HL-60/S4 (cell line): ENCODE measurements around the gene HPCAL1.
"Not testable (repeated sequence)": the region's sequence is repeated elsewhere in the genome, so short reads cannot be mapped to it uniquely, and the experiment has no call there.

Source experiments
- in situ Hi-C: fragments of 300-500 bp; cut with MboI; formaldehyde crosslinking; loops from 2 replicates; pipeline ENCODE4 v1.14.3; 2022; ENCODE audit warnings: low sequenced_read_pairs

HPCAL1 gene

GRCh38 chr2:10283106-10284062 lies 19.3 kb upstream of the HPCAL1 start:
- in situ Hi-C loops = no loop called here

GRCh38 chr2:10284108-10284870 lies 18.4 kb upstream of the HPCAL1 start:
- in situ Hi-C loops = no loop called here

GRCh38 chr2:10285191-10285555 lies 17.5 kb upstream of the HPCAL1 start:
- in situ Hi-C loops = no loop called here

GRCh38 chr2:10285556-10286198 lies 17.0 kb upstream of the HPCAL1 start:
- in situ Hi-C loops = no loop called here

- in situ Hi-C loops = no loop called here
Measured at GRCh38 chr2:10286216-10287037, 16.3 kb upstream of the HPCAL1 start.

- in situ Hi-C loops = no loop called here
Measured at GRCh38 chr2:10287761-10288160, 14.9 kb upstream of the HPCAL1 start.

- in situ Hi-C loops = no loop called here
Measured at GRCh38 chr2:10288606-10289005, 14.1 kb upstream of the HPCAL1 start.

- in situ Hi-C loops = no loop called here
Measured at GRCh38 chr2:10289352-10289751, 13.4 kb upstream of the HPCAL1 start.

GRCh38 chr2:10289891-10290290 lies 12.8 kb upstream of the HPCAL1 start:
- in situ Hi-C loops = no loop called here

GRCh38 chr2:10291376-10291775 lies 11.3 kb upstream of the HPCAL1 start:
- in situ Hi-C loops = not testable (repeated sequence)

GRCh38 chr2:10292033-10292432 lies 10.7 kb upstream of the HPCAL1 start:
- in situ Hi-C loops = no loop called here

- in situ Hi-C loops = no loop called here
Measured at GRCh38 chr2:10293603-10294002, 9.1 kb upstream of the HPCAL1 start.

GRCh38 chr2:10294077-10294476 lies 8.6 kb upstream of the HPCAL1 start:
- in situ Hi-C loops = no loop called here

- in situ Hi-C loops = not testable (repeated sequence)
Measured at GRCh38 chr2:10295649-10296048, 7.1 kb upstream of the HPCAL1 start.

- in situ Hi-C loops = no loop called here
Measured at GRCh38 chr2:10296142-10296541, 6.6 kb upstream of the HPCAL1 start.

GRCh38 chr2:10297191-10297830 lies 5.4 kb upstream of the HPCAL1 start:
- in situ Hi-C loops = no loop called here

GRCh38 chr2:10297959-10298531 lies 4.7 kb upstream of the HPCAL1 start:
- in situ Hi-C loops = no loop called here

- in situ Hi-C loops = not testable (repeated sequence)
Measured at GRCh38 chr2:10298777-10299176, 3.9 kb upstream of the HPCAL1 start.

- in situ Hi-C loops = no loop called here
Measured at GRCh38 chr2:10300328-10300920, 2.3 kb upstream of the HPCAL1 start.
